Testis (tissue), 2 donors: ENCODE results near the gene NACA.

ENCODE experiments used
- POLR2A ChIP-seq: fragments of 450-650 bp; IDR thresholded peaks from one replicate; pipeline ENCODE4 v1.6.1; 2017; ENCODE audit warnings: antibody characterized with exemption, mild to moderate bottlenecking, moderate library complexity
- TF ChIP-seq, protein P1 (sequence below), 3 experiments: fragments of 450-650 bp in 2 of 3; fragments of 200-600 bp in 1 of 3; sonication (generic) in 1 of 3; IDR thresholded peaks; one replicate each; pipeline ENCODE4 v1.5.1; 2016 to 2019; ENCODE audit warnings: antibody characterized with exemption in 3 of 3, mild to moderate bottlenecking in 2 of 3, moderate library complexity in 1 of 3

DNA sequence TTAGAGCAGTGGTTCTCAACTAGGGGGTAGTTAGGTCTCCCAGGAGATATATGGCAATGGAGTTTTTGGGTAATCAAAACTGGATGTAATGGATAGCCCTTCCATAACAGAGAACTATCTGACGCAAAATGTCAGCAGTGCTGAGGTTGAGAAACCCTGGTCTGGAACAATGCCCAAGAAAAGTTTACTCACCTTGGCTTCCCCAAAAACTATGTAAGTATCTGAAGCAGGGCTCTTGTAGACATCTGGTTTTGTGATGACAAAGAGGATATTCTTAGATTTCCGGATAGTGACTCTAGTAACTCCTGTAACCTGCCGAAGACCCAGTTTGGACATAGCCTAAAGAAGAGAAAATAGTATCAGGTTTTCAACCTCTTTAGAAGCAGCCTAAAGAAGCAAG is 11.8 kb downstream of the NACA start:
- TF ChIP-seq, protein P1, sequence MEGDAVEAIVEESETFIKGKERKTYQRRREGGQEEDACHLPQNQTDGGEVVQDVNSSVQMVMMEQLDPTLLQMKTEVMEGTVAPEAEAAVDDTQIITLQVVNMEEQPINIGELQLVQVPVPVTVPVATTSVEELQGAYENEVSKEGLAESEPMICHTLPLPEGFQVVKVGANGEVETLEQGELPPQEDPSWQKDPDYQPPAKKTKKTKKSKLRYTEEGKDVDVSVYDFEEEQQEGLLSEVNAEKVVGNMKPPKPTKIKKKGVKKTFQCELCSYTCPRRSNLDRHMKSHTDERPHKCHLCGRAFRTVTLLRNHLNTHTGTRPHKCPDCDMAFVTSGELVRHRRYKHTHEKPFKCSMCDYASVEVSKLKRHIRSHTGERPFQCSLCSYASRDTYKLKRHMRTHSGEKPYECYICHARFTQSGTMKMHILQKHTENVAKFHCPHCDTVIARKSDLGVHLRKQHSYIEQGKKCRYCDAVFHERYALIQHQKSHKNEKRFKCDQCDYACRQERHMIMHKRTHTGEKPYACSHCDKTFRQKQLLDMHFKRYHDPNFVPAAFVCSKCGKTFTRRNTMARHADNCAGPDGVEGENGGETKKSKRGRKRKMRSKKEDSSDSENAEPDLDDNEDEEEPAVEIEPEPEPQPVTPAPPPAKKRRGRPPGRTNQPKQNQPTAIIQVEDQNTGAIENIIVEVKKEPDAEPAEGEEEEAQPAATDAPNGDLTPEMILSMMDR (IDR thresholded peaks at IDR 0.05) = no peak
- no peak for TF ChIP-seq POLR2A
